ENCODE results near the gene GLB1L3. TPM values are rescaled to one million over a fixed set of nuclear protein-coding genes. Genes with fewer than 3 reads are reported as not detected.
"Not testable (repeated sequence)": the region's sequence is repeated elsewhere in the genome, so short reads cannot be mapped to it uniquely, and the experiment has no call there.

GLB1L3 gene
- total RNA-seq, 1 experiment from 2014 or later = 0.10 TPM

DNA sequence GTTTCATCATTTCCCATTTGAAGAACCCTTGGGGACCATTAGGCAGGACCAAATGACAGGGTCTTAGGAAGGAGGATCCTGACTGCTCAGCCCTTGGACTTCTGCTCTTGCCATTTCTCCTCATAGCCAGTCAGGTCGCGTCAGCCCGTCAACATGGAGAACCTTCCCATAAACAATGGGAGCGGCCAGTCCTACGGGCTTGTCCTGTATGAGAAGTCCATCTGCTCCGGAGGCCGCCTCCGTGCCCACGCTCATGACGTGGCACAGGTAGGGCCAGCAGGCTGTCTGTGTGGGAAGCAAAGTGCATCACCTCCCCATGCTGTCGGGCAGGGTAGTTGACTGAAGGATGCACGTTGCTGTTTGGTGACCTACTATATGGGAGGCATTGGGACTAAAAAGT, 36.0 kb downstream of the GLB1L3 start:
- no peak for DNase-seq (ENCODE audit: low read depth)

DNA sequence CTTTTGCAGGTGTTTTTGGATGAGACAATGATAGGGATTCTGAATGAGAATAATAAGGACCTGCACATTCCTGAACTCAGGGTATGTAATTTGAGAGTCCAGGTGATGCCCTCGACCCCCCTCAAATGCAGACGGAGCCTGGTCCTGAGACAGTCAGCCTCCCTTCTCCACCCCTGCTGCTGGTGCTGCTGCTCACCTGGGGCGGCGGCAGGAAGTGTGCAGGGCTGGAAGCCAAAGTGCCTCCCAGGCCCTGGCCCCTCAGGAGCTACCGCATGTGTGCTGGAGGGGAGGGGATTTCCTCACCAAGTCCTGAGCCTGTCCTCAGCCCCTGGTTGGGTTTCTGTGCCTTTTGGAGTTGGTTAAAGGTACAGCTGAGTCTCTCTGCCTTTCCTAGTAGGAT, 36.6 kb downstream of the GLB1L3 start:
- DNase-seq (ENCODE audit: low read depth) = no peak

DNA sequence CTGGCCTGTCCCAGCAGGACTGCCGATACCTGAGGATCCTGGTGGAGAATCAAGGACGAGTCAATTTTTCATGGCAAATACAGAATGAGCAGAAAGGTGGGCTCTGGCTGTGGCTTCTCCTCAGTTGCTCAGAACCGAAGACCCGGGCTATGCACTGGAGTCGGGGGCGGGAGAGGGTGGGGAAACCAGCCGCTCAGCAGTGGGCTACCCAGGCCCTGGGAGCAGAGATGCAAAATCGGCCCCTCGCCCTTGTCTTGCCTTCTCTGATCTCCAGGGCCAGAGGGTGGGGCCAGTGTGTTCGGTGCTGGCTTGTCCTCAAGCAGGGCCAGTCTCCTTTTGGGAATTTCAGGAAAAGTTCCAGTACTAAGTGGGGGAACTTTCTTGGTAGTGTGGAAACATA, 37.2 kb downstream of the GLB1L3 start:
- no peak for DNase-seq (ENCODE audit: low read depth)

GRCh38 chr11:134313821-134314607, 37.8 kb downstream of the GLB1L3 start:
- DNase-seq (ENCODE audit: low read depth) = no peak

GRCh38 chr11:134317103-134317502, 40.9 kb downstream of the GLB1L3 start:
- DNase-seq (ENCODE audit: low read depth) = no peak

- not testable (repeated sequence) for DNase-seq (ENCODE audit: low read depth)
Observed at GRCh38 chr11:134321373-134321772, 45.2 kb downstream of the GLB1L3 start.

- DNase-seq (ENCODE audit: low read depth) = no peak
Observed at GRCh38 chr11:134322553-134322952, 46.4 kb downstream of the GLB1L3 start.

DNA sequence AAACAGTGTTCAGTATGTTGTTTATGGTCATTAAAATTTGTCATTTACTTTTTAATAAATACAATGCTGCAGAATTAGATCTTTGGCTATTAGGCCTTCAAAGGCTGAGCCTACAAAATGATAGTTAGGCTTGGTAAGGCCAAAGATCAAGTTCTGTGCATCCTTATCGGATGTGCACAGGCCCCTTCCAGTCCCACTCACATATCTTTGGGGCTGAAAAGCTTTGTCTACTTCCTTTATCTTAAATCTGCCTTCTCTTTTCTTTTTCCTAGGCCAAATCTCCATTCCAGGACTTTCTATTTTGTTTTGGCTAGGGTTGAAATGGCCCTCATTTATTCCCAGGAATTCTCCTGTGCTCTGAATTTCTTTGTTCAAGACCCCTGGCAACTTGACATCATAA, 52.3 kb downstream of the GLB1L3 start:
- DNase-seq (ENCODE audit: low read depth) = no peak

DNA sequence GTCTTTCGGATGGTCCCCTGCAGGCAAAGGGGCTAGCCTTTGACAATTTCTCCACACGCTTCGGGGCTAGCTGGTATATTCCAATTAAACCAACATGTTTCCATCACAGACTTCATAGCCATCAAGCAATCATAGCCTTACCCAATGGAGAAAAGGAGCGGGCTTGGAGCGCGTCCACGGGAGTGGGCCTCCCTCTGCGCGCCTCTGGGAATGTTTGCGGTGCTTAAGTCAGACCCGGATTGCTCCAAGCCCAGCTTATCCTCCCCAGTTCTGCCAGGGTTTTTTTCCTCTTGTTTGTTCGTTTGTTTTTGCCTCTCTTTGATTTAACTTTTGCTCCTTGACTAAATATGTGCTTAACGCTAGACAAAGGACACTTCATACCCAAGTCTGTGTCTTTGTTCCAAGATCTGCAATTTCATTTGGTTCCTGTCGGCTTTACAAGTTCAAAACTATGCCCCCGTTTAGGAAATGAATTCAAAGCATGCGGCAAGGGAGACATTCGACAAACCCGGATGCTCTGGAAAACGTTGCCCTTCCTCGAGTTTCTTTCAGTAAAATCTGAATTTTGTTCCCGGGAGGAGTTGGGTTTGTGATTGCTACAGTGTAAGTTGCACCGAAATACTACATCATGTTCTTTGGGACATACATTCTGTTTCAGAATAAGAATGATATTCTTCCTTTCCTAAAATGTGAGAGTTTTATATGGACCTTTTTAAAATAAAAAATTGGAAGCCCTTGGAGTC, 54.6 kb downstream of the GLB1L3 start:
- no peak for DNase-seq (ENCODE audit: low read depth)

- DNase-seq (ENCODE audit: low read depth) = no peak
Observed at GRCh38 chr11:134331354-134332188, 55.4 kb downstream of the GLB1L3 start, which contains the start of gene GLB1L2. Gene GLB1L2 (plus strand): TSS chr11:134331988. CDS start chr11:134332062, 74 bp downstream.

GRCh38 chr11:134332189-134332631, 56.0 kb downstream of the GLB1L3 start:
- DNase-seq (ENCODE audit: low read depth) = no peak

DNA sequence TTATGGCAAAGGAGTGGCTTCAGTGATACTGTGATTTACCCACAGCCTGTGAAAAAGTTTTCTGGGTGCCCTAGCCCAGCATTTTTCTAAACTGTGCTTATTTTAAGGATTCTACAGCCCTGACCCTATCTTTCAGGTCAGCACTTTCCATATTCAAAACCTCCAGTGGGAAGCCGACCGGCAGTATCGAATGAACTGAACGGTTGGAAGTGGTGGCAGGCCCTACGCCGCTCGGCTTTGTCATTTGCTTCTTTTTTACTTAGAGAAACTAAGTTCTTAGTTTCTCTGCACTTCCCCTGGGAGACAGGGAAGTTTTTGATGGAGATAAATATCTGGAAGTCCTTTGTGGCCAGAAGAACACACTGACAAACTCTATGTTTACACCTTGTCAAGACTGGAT, 56.6 kb downstream of the GLB1L3 start:
- no peak for DNase-seq (ENCODE audit: low read depth)

DNA sequence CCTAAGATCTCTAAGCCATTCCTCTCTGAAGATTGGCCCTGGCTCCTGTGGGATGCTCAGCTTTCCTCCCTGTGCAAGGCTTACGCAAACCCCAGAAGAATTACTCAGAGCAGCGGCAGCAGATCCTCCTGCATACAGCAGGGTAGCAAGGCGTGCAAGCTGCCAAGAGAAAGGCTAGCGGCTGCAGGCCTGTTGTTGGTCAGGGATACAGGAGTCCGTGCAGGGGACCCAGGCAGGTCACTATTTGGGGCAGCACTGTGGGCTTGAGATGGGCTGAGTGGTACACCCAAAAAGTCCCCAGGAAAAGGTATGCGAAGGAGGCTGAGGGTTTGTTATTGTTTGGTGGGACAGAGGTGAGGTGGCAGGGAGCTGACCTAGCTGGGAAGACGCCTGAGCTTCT, 57.1 kb downstream of the GLB1L3 start:
- no peak for DNase-seq (ENCODE audit: low read depth)

DNA sequence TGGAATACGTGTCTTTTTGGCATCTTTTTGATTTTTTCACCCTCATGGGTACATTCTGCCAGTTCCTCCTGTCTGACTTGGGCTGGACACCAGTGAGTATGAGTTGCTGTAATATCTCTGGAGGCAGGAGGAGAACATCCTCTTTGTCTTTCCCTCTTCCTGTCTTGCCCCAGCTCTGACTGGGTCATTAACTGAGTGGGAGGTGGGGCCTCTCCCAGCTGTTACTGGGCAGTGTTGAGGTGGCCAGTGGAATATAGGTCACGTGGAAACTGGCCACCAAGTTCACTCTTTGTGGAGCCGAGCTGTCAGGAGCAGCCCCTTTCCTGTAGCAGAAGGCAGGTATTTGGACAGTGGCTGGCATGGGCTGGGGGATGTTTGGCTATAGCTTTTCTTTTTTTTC, 57.8 kb downstream of the GLB1L3 start:
- DNase-seq (ENCODE audit: low read depth) = no peak

GRCh38 chr11:134334796-134335571, 58.8 kb downstream of the GLB1L3 start:
- no peak for DNase-seq (ENCODE audit: low read depth)

DNA sequence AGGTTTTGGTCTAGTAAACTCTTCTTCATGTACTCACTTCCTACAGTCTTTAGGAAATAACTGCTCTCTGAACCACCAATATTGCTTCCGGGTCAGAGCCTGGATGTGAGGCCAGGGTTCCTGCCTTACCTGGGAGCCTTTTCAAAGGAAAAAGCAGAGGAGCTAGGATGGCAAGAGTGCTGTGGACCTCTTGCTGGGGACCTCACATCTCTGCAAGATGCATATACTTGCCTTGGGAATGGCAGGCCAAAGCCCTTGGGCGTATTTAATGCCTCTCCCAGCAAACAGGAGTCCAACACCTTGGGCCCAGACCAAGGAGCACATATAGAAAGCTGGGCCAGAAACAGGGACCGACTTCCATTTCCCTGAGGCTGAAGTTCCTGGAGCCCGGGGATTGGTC, 60.9 kb downstream of the GLB1L3 start:
- DNase-seq (ENCODE audit: low read depth) = no peak

GRCh38 chr11:134338068-134338467, 61.9 kb downstream of the GLB1L3 start:
- DNase-seq (ENCODE audit: low read depth) = no peak

DNA sequence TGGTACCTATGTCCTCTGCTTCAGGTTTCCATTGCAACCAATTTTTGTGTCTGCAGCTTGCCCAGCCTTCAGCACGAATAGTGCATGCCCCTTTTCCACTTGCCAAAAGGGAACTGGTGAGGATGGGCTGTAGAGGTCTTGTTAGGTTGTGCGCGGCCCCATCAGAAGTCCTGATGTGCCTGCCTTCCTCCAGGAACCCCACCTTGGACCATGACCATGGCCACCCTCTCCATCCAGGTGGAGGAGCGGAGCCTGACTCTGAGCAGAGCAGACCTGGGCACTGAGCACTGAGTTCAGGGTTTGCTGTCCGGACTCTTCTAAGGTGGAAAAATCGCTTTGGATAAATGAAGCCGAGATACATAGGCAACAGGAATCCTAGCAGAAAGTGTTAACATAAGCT, 62.5 kb downstream of the GLB1L3 start:
- DNase-seq (ENCODE audit: low read depth) = no peak

- no peak for DNase-seq (ENCODE audit: low read depth)
Observed at GRCh38 chr11:134339756-134340155, 63.6 kb downstream of the GLB1L3 start.

DNA sequence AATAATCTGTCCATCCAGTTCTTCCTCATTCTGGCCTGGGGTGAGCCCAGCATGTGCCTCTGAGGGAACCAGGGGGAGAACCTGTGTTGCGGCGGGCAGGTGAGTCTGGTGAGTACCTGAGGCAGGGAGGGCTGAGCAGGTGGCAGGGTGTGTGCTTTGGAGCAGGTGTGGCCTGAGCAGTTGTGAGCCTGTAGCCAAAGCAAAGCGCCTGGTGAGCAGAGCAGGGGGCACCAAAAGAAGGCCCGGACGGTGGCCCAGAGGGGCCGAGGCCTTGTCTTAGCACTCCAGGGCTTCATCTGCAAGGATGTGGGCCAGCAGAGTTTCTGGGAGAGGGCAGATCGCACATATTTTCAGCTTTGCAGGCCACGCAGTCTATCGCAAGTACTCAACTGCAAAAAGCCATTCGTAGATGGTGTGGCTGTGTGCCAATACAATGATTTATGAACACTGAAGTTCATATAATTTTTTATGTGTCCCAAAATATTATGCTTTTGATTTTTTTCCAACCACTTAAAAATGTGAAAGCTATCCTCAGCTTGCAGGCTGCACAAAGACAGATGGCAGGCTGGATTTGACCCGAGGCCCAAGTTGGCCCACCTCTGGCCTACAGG, 64.3 kb downstream of the GLB1L3 start:
- no peak for DNase-seq (ENCODE audit: low read depth)
